ENCODE results near the gene RCOR2. TPM values are rescaled to one million over a fixed set of nuclear protein-coding genes. Genes with fewer than 3 reads are reported as not detected.

RCOR2 gene
- total and polyA plus RNA-seq, 2 of the 13 experiments (the other 11 are each of a cell fraction or from before 2014, with no cell fraction given): 8.3 to 8.5 TPM

- H3K9ac ChIP-seq (ENCODE audit: insufficient read depth, low read depth, low read length): no peak overlapping the region
- H2AFZ ChIP-seq (ENCODE audit: low read length): no peak overlapping the region
- H3K4me3 ChIP-seq (replicated peaks in 1 of 3; ENCODE audit: insufficient read depth in 1 of 3, low read depth in 2 of 3, low read length in 3 of 3): no peak overlapping the region
- FAIRE-seq (no peak), ATAC-seq (no peak), DNase-seq (ENCODE audit: low spot score) (no peak)
- H3K27me3 ChIP-seq (ENCODE audit: control insufficient read depth in 1 of 2, insufficient read depth in 2 of 2, low read length in 2 of 2): no peaks in the 10 kb centered on the region; a peak in 1 of 5 replicates
- H3K27ac ChIP-seq (ENCODE audit: extremely low read length, insufficient read depth, low read length): no peak overlapping the region
- no peak for TF ChIP-seq HNRNPUL1 (IDR thresholded peaks at IDR 0.05; ENCODE audit: low read depth, low read length)
- TF ChIP-seq ZBTB21 (CRISPR knock-in tag; IDR thresholded peaks at IDR 0.05): no peak
- no peak for TF ChIP-seq PHF20 (CRISPR knock-in tag; IDR thresholded peaks at IDR 0.05)
- no peak for TF ChIP-seq TCF7 (IDR thresholded peaks at IDR 0.05; ENCODE audit: low read depth)
- TF ChIP-seq ZMAT3 (CRISPR knock-in tag; conservative IDR thresholded peaks at IDR 0.05): no peak
- TF ChIP-seq ATF7-NPFF (CRISPR knock-in tag; IDR thresholded peaks at IDR 0.05; ENCODE audit: low read depth): no peak
- TF ChIP-seq ZNF558 (CRISPR knock-in tag; IDR thresholded peaks at IDR 0.05; ENCODE audit: borderline replicate concordance): no peak
- TF ChIP-seq ZNF891 (CRISPR knock-in tag; IDR thresholded peaks at IDR 0.05): no peak
- no peak for TF ChIP-seq WIZ (CRISPR knock-in tag; IDR thresholded peaks at IDR 0.05)
- H4K20me1 ChIP-seq (ENCODE audit: insufficient read depth, low read length): no peaks in the 10 kb centered on the region
- BruUV-seq (replicated peaks): no TSS peak
- in situ Hi-C loops (cut with HindIII; ENCODE audit: extremely low pct_ligation_motif_present, low pct_unique_long_range_greater_than_20kb): no loop called here
- 40% methylated on average over 1 of the region's 1 CpG for WGBS (ENCODE audit: low lambda C conversion rate)
- intact Hi-C loops (cut with micrococcal nuclease; ENCODE audit: unreplicated experiment): no loop called here
- H3K9me3 ChIP-seq (ENCODE audit: low read length): no peaks in the 10 kb centered on the region
- H3K4me1 ChIP-seq (ENCODE audit: insufficient read depth, low read length): peaks cover 34% of the 10 kb centered on the region
- CTCF ChIA-PET (ENCODE audit: low intra/inter-chr PET ratio, low total read pairs): no interaction called here
- no peaks in the 10 kb centered on the region for H3K36me3 ChIP-seq (replicated peaks in 1 of 2; ENCODE audit: control insufficient read depth in 1 of 2, insufficient read depth in 2 of 2, low read length in 2 of 2)
- POLR2A ChIA-PET: no interaction called here
- H3K79me2 ChIP-seq (ENCODE audit: insufficient read depth, low read length): no peaks in the 10 kb centered on the region
- H3K4me2 ChIP-seq (ENCODE audit: low read depth, low read length): no peak overlapping the region
Measured at GRCh38 chr11:63933459-63933858, 16.5 kb upstream of the RCOR2 start.

GRCh38 chr11:63931876-63932275 is 14.9 kb upstream of the RCOR2 start:
- in situ Hi-C loops (cut with HindIII; ENCODE audit: extremely low pct_ligation_motif_present, low pct_unique_long_range_greater_than_20kb) (no loop called here), intact Hi-C loops (cut with micrococcal nuclease; ENCODE audit: unreplicated experiment) (no loop called here)
- Histone ChIP-seq H3K27me3 (ENCODE audit: control insufficient read depth in 1 of 2, insufficient read depth in 2 of 2, low read length in 2 of 2) (no peaks in the 10 kb centered on the region), H3K27ac (ENCODE audit: extremely low read length, insufficient read depth, low read length) (no peak overlapping the region), H3K4me2 (ENCODE audit: low read depth, low read length) (no peak overlapping the region), H4K20me1 (ENCODE audit: insufficient read depth, low read length) (no peaks in the 10 kb centered on the region), H3K9me3 (ENCODE audit: low read length) (no peaks in the 10 kb centered on the region), H3K4me1 (ENCODE audit: insufficient read depth, low read length) (peaks cover 25% of the 10 kb centered on the region; the same call in 1 of the 2 replicates), H3K36me3 (replicated peaks in 1 of 2; ENCODE audit: control insufficient read depth in 1 of 2, insufficient read depth in 2 of 2, low read length in 2 of 2) (no peaks in the 10 kb centered on the region), H3K9ac (ENCODE audit: insufficient read depth, low read depth, low read length) (no peak overlapping the region), H2AFZ (ENCODE audit: low read length) (no peak overlapping the region), H3K4me3 (replicated peaks in 1 of 3; ENCODE audit: insufficient read depth in 1 of 3, low read depth in 2 of 3, low read length in 3 of 3) (no peak overlapping the region), H3K79me2 (ENCODE audit: insufficient read depth, low read length) (no peaks in the 10 kb centered on the region)
- ATAC-seq: no peak
- ChIA-PET CTCF (ENCODE audit: low intra/inter-chr PET ratio, low total read pairs) (no interaction called here), POLR2A (interaction anchor here (1.9 kb wide), 1 partner anchor 12 kb away, joined by 5 read pairs; no protein-coding TSS in a partner anchor)
- no peak for FAIRE-seq
- 66% methylated on average over 9 of the region's 12 CpGs for WGBS (ENCODE audit: low lambda C conversion rate)
- no peak for DNase-seq (ENCODE audit: low spot score)
- BruUV-seq (replicated peaks): no TSS peak
- TF ChIP-seq KDM6A (CRISPR knock-in tag; IDR thresholded peaks at IDR 0.05; ENCODE audit: low read depth) (no peak), ZNF333 (CRISPR knock-in tag; IDR thresholded peaks at IDR 0.05; ENCODE audit: borderline replicate concordance) (no peak), IRF1 (CRISPR knock-in tag; IDR thresholded peaks at IDR 0.05; ENCODE audit: low read depth) (no peak), PREB (CRISPR knock-in tag; IDR thresholded peaks at IDR 0.05) (no peak), ZBTB7B (CRISPR knock-in tag; IDR thresholded peaks at IDR 0.05) (no peak), NR2F1 (CRISPR knock-in tag; IDR thresholded peaks at IDR 0.05) (no peak), CERS6 (CRISPR knock-in tag; IDR thresholded peaks at IDR 0.05) (no peak), KAT7 (CRISPR knock-in tag; IDR thresholded peaks at IDR 0.05; ENCODE audit: borderline replicate concordance) (no peak), REXO4 (CRISPR knock-in tag; IDR thresholded peaks at IDR 0.05; ENCODE audit: borderline replicate concordance) (no peak), ATM (IDR thresholded peaks at IDR 0.05; ENCODE audit: borderline replicate concordance) (no peak)

Data from HepG2 (cell line).